Naive thymus-derived CD4-positive, alpha-beta T cell (primary cell): Measurements from ENCODE around the gene OXLD1. TPM values are rescaled to one million over a fixed set of nuclear protein-coding genes. Genes with fewer than 3 reads are reported as not detected.

Experiments
- ATAC-seq: fragments of 150-1000 bp; cut with Tn5 transposase; 2 replicates; pipeline ENCODE4 v1.10.0; 2021; ENCODE audit warnings: mild to moderate bottlenecking, moderate library complexity
- CTCF ChIA-PET: fragments of 350-600 bp; sonication (Branson Sonifier 250); formaldehyde crosslinking; loops from one replicate; lab custom pipeline; 2021; ENCODE audit warnings: antibody characterized with exemption; lab: Charles Lee
- POLR2A ChIA-PET: fragments of 350-600 bp; sonication (Branson Sonifier 250); formaldehyde crosslinking; loops from one replicate; lab custom pipeline; 2021; ENCODE audit warnings: antibody characterized with exemption, inconsistent platforms; lab: Charles Lee
- DNase-seq, 9 donors: peaks; one replicate each; pipeline versions ENCODE4 v3.0.0 to v3.0.0-alpha.2; 2020 to 2022; ENCODE audit warnings: mixed read lengths in 1 of 9
- H3K27ac ChIP-seq: one replicate; pipeline ENCODE4 v1.7.0; 2013; ENCODE audit warnings: mild to moderate bottlenecking, low read depth, low read length, moderate library complexity
- H3K27me3 ChIP-seq, 2 donors: one replicate each; pipeline ENCODE4 v1.7.0; 2013; ENCODE audit warnings: low read length in 2 of 2, mild to moderate bottlenecking in 2 of 2, moderate library complexity in 2 of 2; ENCODE audit not compliant: control insufficient read depth in 2 of 2, insufficient read depth in 2 of 2
- H3K36me3 ChIP-seq, 3 experiments: 1 replicate in 2 of 3; 2 replicates in 1 of 3; pipeline ENCODE4 v1.7.0; 2013; ENCODE audit warnings: low read length in 3 of 3, mild to moderate bottlenecking in 3 of 3, moderate library complexity in 1 of 3; ENCODE audit not compliant: insufficient read depth in 3 of 3, control insufficient read depth in 2 of 3
- H3K4me1 ChIP-seq, 2 donors: one replicate each; pipeline ENCODE4 v1.7.0; 2013; ENCODE audit warnings: low read length in 2 of 2, mild to moderate bottlenecking in 2 of 2, moderate library complexity in 1 of 2; ENCODE audit not compliant: control insufficient read depth in 2 of 2, insufficient read depth in 2 of 2
- H3K4me3 ChIP-seq: 2 replicates; pipeline ENCODE4 v1.7.0; 2013; ENCODE audit warnings: mild to moderate bottlenecking, low read length
- H3K9me3 ChIP-seq, 3 experiments: 1 replicate in 2 of 3; 2 replicates in 1 of 3; pipeline ENCODE4 v1.7.0; 2013; ENCODE audit warnings: low read length in 3 of 3; ENCODE audit not compliant: control insufficient read depth in 2 of 3
- H3K27ac Mint-ChIP-seq, 9 donors: one replicate each; pipeline ENCODE4 v1.8.0; 2020 to 2022; ENCODE audit warnings: mixed read lengths in 9 of 9, mild to moderate bottlenecking in 8 of 9, moderate library complexity in 5 of 9, inconsistent platforms in 2 of 9
- H3K27me3 Mint-ChIP-seq, 5 donors: one replicate each; pipeline ENCODE4 v1.8.0; 2021 to 2022; ENCODE audit warnings: mixed read lengths in 5 of 5, mild to moderate bottlenecking in 1 of 5
- H3K36me3 Mint-ChIP-seq, 5 donors: one replicate each; pipeline ENCODE4 v1.8.0; 2020 to 2022; ENCODE audit warnings: mixed read lengths in 5 of 5, mild to moderate bottlenecking in 3 of 5, inconsistent platforms in 1 of 5
- H3K4me1 Mint-ChIP-seq, 7 donors: one replicate each; pipeline ENCODE4 v1.8.0; 2020 to 2022; ENCODE audit warnings: mixed read lengths in 7 of 7, mild to moderate bottlenecking in 3 of 7, inconsistent platforms in 1 of 7
- H3K4me3 Mint-ChIP-seq, 10 donors: one replicate each; pipeline ENCODE4 v1.8.0; 2020 to 2022; ENCODE audit warnings: mild to moderate bottlenecking in 10 of 10, mixed read lengths in 10 of 10, moderate library complexity in 6 of 10, inconsistent platforms in 2 of 10
- H3K9me3 Mint-ChIP-seq, 11 donors: one replicate each; pipeline ENCODE4 v1.8.0; 2020 to 2022; ENCODE audit warnings: mixed read lengths in 11 of 11, mild to moderate bottlenecking in 4 of 11, inconsistent platforms in 1 of 11, moderate library complexity in 1 of 11
- intact Hi-C, 2 donors: fragments of 100-400 bp; cut with micrococcal nuclease; formaldehyde crosslinking; loops; one replicate each; pipeline ENCODE4 v1.15.1; 2023
- polyA plus RNA-seq, 2 donors: library from polyadenylated mRNA; unstranded; fragments of 300-500 nt; fragmentation: Illumina TruSeq; gene quantifications; one replicate each; pipeline ENCODE4 v1.2.3, GENCODE V29; 2021
- total RNA-seq, 6 experiments: library from RNA in 5 of 6; stranded (reverse) in 5 of 6; gene quantifications; 1 replicate in 5 of 6; 2 replicates in 1 of 6; pipeline ENCODE4 v1.2.3 and lab custom pipeline; 2021 to 2026

The OXLD1 gene
- total and polyA plus RNA-seq, 7 experiments from 2014 or later: 35.9 to 123 (median 58.5) TPM

- Mint-ChIP-seq H3K4me3 (no peak overlapping the region), H3K4me1 (peaks cover 11 to 29% (median 19%) of the 10 kb centered on the region in 7 donors), H3K27me3 (no peaks in the 10 kb centered on the region), H3K36me3 (peaks cover 0 to 29% (median 4%) of the 10 kb centered on the region in 5 donors), H3K27ac (no peak overlapping the region), H3K9me3 (no peaks in the 10 kb centered on the region)
- H3K27me3 ChIP-seq: no peaks in the 10 kb centered on the region
- ATAC-seq: no peak
- POLR2A ChIA-PET: no interaction called here
- no peak for DNase-seq
- intact Hi-C loops: no loop called here
- H3K36me3 ChIP-seq: peaks cover 10 to 93% (median 28%) of the 10 kb centered on the region in 3 experiments
- H3K4me3 ChIP-seq: no peak overlapping the region
- peaks cover 9 to 11% of the 10 kb centered on the region in 2 donors for H3K4me1 ChIP-seq
- H3K27ac ChIP-seq: no peak overlapping the region
- no peaks in the 10 kb centered on the region for H3K9me3 ChIP-seq
- CTCF ChIA-PET: no interaction called here
These were observed 23.7 kb upstream of the OXLD1 start for GRCh38 chr17:81690066-81690465.

GRCh38 chr17:81688616-81689015, 22.2 kb upstream of the OXLD1 start:
- Mint-ChIP-seq H3K36me3 (peaks cover 0 to 29% (median 4%) of the 10 kb centered on the region in 5 donors), H3K27me3 (peaks cover 0 to 2% (median 0%) of the 10 kb centered on the region in 5 donors), H3K4me3 (no peak overlapping the region), H3K4me1 (peaks cover 19 to 40% (median 28%) of the 10 kb centered on the region in 7 donors), H3K9me3 (peaks cover 0 to 3% (median 0%) of the 10 kb centered on the region in 11 donors), H3K27ac (peak overlapping the region in 2 of 9 donors; percentile 30 to 75)
- DNase-seq (no peak), ATAC-seq (no peak)
- CTCF ChIA-PET: no interaction called here
- H3K27me3 ChIP-seq: no peaks in the 10 kb centered on the region
- no peaks in the 10 kb centered on the region for H3K9me3 ChIP-seq
- no peak overlapping the region for H3K4me3 ChIP-seq
- peaks cover 16 to 20% of the 10 kb centered on the region in 2 donors for H3K4me1 ChIP-seq
- intact Hi-C loops: loop anchor here in 1 of 2 donors (10.0 kb wide), 1 partner anchor 346 kb away; the partner anchor contains the start of genes DCXR and RAC3
- no peak overlapping the region for H3K27ac ChIP-seq
- POLR2A ChIA-PET: no interaction called here
- peaks cover 10 to 78% (median 28%) of the 10 kb centered on the region in 3 experiments for H3K36me3 ChIP-seq

GRCh38 chr17:81687770-81688541, 21.6 kb upstream of the OXLD1 start:
- H3K4me3 Mint-ChIP-seq: peak overlapping the region in 3 of 10 donors; percentile 29 to 59 (median 50)
- DNase-seq (no peak), ATAC-seq (no peak)
- H3K27me3 Mint-ChIP-seq: peaks cover 0 to 3% (median 0%) of the 10 kb centered on the region in 5 donors
- Histone ChIP-seq H3K9me3 (no peaks in the 10 kb centered on the region), H3K36me3 (peaks cover 10 to 77% (median 28%) of the 10 kb centered on the region in 3 experiments), H3K4me1 (peaks cover 16 to 20% of the 10 kb centered on the region in 2 donors), H3K27ac (no peak overlapping the region), H3K4me3 (no peak overlapping the region), H3K27me3 (no peaks in the 10 kb centered on the region)
- POLR2A ChIA-PET: no interaction called here
- H3K9me3 Mint-ChIP-seq: peaks cover 0 to 4% (median 0%) of the 10 kb centered on the region in 11 donors
- CTCF ChIA-PET: no interaction called here
- H3K27ac Mint-ChIP-seq: peak overlapping the region in 1 of 9 donors; percentile 21
- intact Hi-C loops: loop anchor here in 1 of 2 donors (10.0 kb wide), 1 partner anchor 347 kb away; the partner anchor contains the start of genes DCXR and RAC3
- H3K4me1 Mint-ChIP-seq: peaks cover 22 to 43% (median 30%) of the 10 kb centered on the region in 7 donors
- peaks cover 0 to 29% (median 5%) of the 10 kb centered on the region in 5 donors for H3K36me3 Mint-ChIP-seq

GRCh38 chr17:81686614-81687013, 20.2 kb upstream of the OXLD1 start:
- DNase-seq (no peak), ATAC-seq (no peak)
- H3K4me3 ChIP-seq: no peak overlapping the region
- H3K27me3 ChIP-seq: no peaks in the 10 kb centered on the region
- ChIA-PET POLR2A (no interaction called here), CTCF (no interaction called here)
- H3K9me3 ChIP-seq: no peaks in the 10 kb centered on the region
- peaks cover 0 to 4% (median 0%) of the 10 kb centered on the region in 11 donors for H3K9me3 Mint-ChIP-seq
- peaks cover 27 to 50% (median 40%) of the 10 kb centered on the region in 7 donors for H3K4me1 Mint-ChIP-seq
- no peak overlapping the region for H3K27ac ChIP-seq
- intact Hi-C loops: loop anchor here in 1 of 2 donors (10.0 kb wide), 1 partner anchor 348 kb away; the partner anchor contains the start of genes DCXR and RAC3
- H3K4me3 Mint-ChIP-seq: no peak overlapping the region
- H3K27me3 Mint-ChIP-seq: peaks cover 0 to 3% (median 0%) of the 10 kb centered on the region in 5 donors
- H3K4me1 ChIP-seq: peaks cover 22 to 24% of the 10 kb centered on the region in 2 donors
- peaks cover 10 to 64% (median 28%) of the 10 kb centered on the region in 3 experiments for H3K36me3 ChIP-seq
- peaks cover 2 to 23% (median 5%) of the 10 kb centered on the region in 5 donors for H3K36me3 Mint-ChIP-seq
- no peak overlapping the region for H3K27ac Mint-ChIP-seq

- Mint-ChIP-seq H3K4me1 (peaks cover 27 to 50% (median 42%) of the 10 kb centered on the region in 7 donors), H3K4me3 (peak overlapping the region; percentile 78 to 95 (median 87)), H3K36me3 (peaks cover 4 to 19% (median 5%) of the 10 kb centered on the region in 5 donors), H3K9me3 (peaks cover 0 to 4% (median 0%) of the 10 kb centered on the region in 11 donors), H3K27me3 (peaks cover 0 to 3% (median 0%) of the 10 kb centered on the region in 5 donors), H3K27ac (peak overlapping the region in 8 of 9 donors; percentile 36 to 86 (median 72))
- Histone ChIP-seq H3K27me3 (no peaks in the 10 kb centered on the region), H3K36me3 (peaks cover 6 to 51% (median 21%) of the 10 kb centered on the region in 3 experiments), H3K4me3 (peak overlapping the region; percentile 76), H3K9me3 (no peaks in the 10 kb centered on the region), H3K27ac (peak overlapping the region; percentile 84), H3K4me1 (peaks cover 22 to 24% of the 10 kb centered on the region in 2 donors)
- CTCF ChIA-PET: no interaction called here
- intact Hi-C loops: loop anchor here in 1 of 2 donors (10.0 kb wide), 1 partner anchor 350 kb away; the partner anchor contains the start of genes DCXR and RAC3
- ATAC-seq (no peak), DNase-seq (peak in 1 of 9 donors; percentile 40)
- POLR2A ChIA-PET: interaction anchor here (0.6 to 4.7 kb wide), 8 partner anchors 9 to 812 kb away, joined by 3 to 49 read pairs (median 3); partner anchors contain the start of genes CCDC137, MCRIP1, MRPL12 and OXLD1
These were observed 18.7 kb upstream of the OXLD1 start for GRCh38 chr17:81685108-81685507.

- Histone ChIP-seq H3K27ac (peak overlapping the region; percentile 84), H3K27me3 (no peaks in the 10 kb centered on the region), H3K4me1 (peaks cover 22 to 24% of the 10 kb centered on the region in 2 donors), H3K36me3 (peaks cover 6 to 47% (median 21%) of the 10 kb centered on the region in 3 experiments), H3K4me3 (peak overlapping the region; percentile 76), H3K9me3 (no peaks in the 10 kb centered on the region)
- DNase-seq (peak in 1 of 9 donors; percentile 38), ATAC-seq (no peak)
- ChIA-PET CTCF (no interaction called here), POLR2A (interaction anchor here (0.6 to 4.7 kb wide), 13 partner anchors 9 to 772 kb away, joined by 3 to 49 read pairs (median 3); partner anchors contain the start of genes CCDC137, DCXR, MCRIP1 and MRPL12)
- intact Hi-C loops: loop anchor here (5.0 to 10.0 kb wide), 4 partner anchors 132 to 413 kb away; partner anchors contain the start of genes ACTG1 (in 2 of the 2), DCXR (in 1 of the 2), FAAP100 (in 1 of the 2) and FASN (in 1 of the 2)
- H3K27ac Mint-ChIP-seq: peak overlapping the region; percentile 36 to 86 (median 70)
- peaks cover 0 to 4% (median 0%) of the 10 kb centered on the region in 11 donors for H3K9me3 Mint-ChIP-seq
- peak overlapping the region; percentile 78 to 95 (median 87) for H3K4me3 Mint-ChIP-seq
- peaks cover 4 to 18% (median 5%) of the 10 kb centered on the region in 5 donors for H3K36me3 Mint-ChIP-seq
- peaks cover 26 to 50% (median 42%) of the 10 kb centered on the region in 7 donors for H3K4me1 Mint-ChIP-seq
- peaks cover 0 to 3% (median 0%) of the 10 kb centered on the region in 5 donors for H3K27me3 Mint-ChIP-seq
These were observed 18.1 kb upstream of the OXLD1 start for GRCh38 chr17:81684442-81684911.
